Subcutaneous abdominal adipose tissue (tissue), 5 donors: Measurements from ENCODE around the gene NUP210.

Experiments
- H3K27ac ChIP-seq: one replicate; pipeline ENCODE4 v1.7.0; 2013; ENCODE audit warnings: low read depth, mild to moderate bottlenecking, inconsistent platforms, low read length, moderate library complexity
- H3K27me3 ChIP-seq, 5 donors: one replicate each; pipeline ENCODE4 v1.7.0; 2013; ENCODE audit warnings: low read length in 5 of 5, inconsistent platforms in 1 of 5; ENCODE audit not compliant: control insufficient read depth in 5 of 5, insufficient read depth in 4 of 5
- H3K36me3 ChIP-seq, 5 donors: one replicate each; pipeline ENCODE4 v1.7.0; 2013; ENCODE audit warnings: low read length in 5 of 5; ENCODE audit not compliant: control insufficient read depth in 5 of 5, insufficient read depth in 5 of 5
- H3K4me1 ChIP-seq, 5 donors: one replicate each; pipeline ENCODE4 v1.7.0; 2013; ENCODE audit warnings: low read length in 5 of 5, mild to moderate bottlenecking in 3 of 5, moderate library complexity in 1 of 5; ENCODE audit not compliant: control insufficient read depth in 5 of 5, insufficient read depth in 5 of 5
- H3K4me3 ChIP-seq, 5 donors: one replicate each; pipeline ENCODE4 v1.7.0; 2013; ENCODE audit warnings: low read length in 5 of 5, low read depth in 1 of 5
- H3K9ac ChIP-seq, 5 donors: one replicate each; pipeline ENCODE4 v1.7.0; 2013; ENCODE audit warnings: low read length in 5 of 5, mild to moderate bottlenecking in 4 of 5, moderate library complexity in 3 of 5
- H3K9me3 ChIP-seq, 5 donors: one replicate each; pipeline ENCODE4 v1.7.0; 2013; ENCODE audit warnings: low read length in 5 of 5; ENCODE audit not compliant: control insufficient read depth in 5 of 5
- donor health status: healthy.
- donor health status: healthy.
- donor health status: healthy.
- donor health status: healthy.
- donor health status: healthy.

NUP210 gene

DNA sequence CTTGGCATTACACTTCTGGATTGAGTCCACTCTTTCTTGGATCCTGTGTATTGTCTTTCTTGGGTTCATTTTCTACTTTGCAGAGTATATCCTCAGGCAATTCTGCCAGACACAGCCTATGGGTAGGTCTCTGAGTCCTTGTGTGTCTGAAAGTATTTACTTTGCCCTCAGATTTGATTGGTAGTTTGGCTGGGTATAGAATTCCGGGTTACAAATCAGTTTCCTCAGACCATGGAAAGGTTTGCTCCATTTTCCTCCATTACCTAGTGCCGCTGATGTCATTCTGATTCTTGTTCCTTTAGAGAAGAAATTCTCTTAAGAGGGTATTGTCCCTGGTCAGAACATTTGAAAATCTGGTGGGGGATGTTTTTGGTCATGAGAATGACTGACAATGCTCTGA is 133.2 kb downstream of the NUP210 start:
- peaks cover 0 to 13% (median 11%) of the 10 kb centered on the region in 5 donors for H3K4me1 ChIP-seq
- no peak overlapping the region for H3K27ac ChIP-seq
- H3K27me3 ChIP-seq = peaks cover 0 to 28% (median 16%) of the 10 kb centered on the region in 5 donors
- peaks cover 3 to 22% (median 10%) of the 10 kb centered on the region in 5 donors for H3K9me3 ChIP-seq
- H3K4me3 ChIP-seq = no peak overlapping the region
- no peak overlapping the region for H3K9ac ChIP-seq
- no peaks in the 10 kb centered on the region for H3K36me3 ChIP-seq

DNA sequence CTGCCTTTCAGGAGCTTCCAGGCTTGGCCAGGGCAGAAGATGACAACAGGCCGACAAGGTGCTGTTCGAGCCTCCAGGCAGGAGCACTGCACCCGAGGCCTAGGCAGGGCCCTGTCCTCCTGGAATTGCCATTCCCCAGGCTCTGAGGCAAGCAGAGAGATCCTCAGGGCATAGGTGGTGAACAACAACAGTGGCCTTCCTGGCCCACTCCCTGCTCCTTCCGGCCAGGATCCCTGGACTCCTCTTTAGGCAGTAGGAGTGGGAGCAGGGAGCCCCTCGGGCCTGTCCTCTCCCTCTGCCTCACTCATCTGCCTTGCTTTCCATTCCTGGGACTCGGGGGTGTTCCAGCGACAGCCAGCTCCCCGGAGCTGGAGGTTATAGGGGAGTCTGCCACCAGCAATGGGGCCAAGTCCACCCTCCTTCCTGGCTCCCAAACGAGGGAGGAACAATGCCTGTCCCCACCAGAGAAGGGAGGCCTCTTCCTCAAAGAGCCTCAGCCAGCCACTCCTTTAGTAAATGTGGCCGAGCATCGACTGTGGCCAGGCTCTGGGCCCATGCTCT is 135.0 kb downstream of the NUP210 start:
- Histone ChIP-seq H3K4me1 (peaks cover 0 to 24% (median 22%) of the 10 kb centered on the region in 5 donors), H3K9me3 (peaks cover 3 to 22% (median 10%) of the 10 kb centered on the region in 5 donors), H3K27ac (no peak overlapping the region), H3K4me3 (no peak overlapping the region), H3K36me3 (no peaks in the 10 kb centered on the region), H3K27me3 (peaks cover 0 to 31% (median 16%) of the 10 kb centered on the region in 5 donors), H3K9ac (no peak overlapping the region)

GRCh38 chr3:13283877-13284264 is 136.3 kb downstream of the NUP210 start:
- peak overlapping the region in 1 of 5 donors; percentile 17 for H3K4me3 ChIP-seq
- peaks cover 0 to 31% (median 16%) of the 10 kb centered on the region in 5 donors for H3K27me3 ChIP-seq

GRCh38 chr3:13282986-13283876 is 136.9 kb downstream of the NUP210 start:
- peaks cover 3 to 22% (median 10%) of the 10 kb centered on the region in 5 donors for H3K9me3 ChIP-seq
- H3K27me3 ChIP-seq = peaks cover 0 to 31% (median 16%) of the 10 kb centered on the region in 5 donors
- peak overlapping the region; percentile 43 to 65 (median 62) for H3K4me3 ChIP-seq
- H3K27ac ChIP-seq = no peak overlapping the region
- peaks cover 0 to 29% (median 24%) of the 10 kb centered on the region in 5 donors for H3K4me1 ChIP-seq
- no peaks in the 10 kb centered on the region for H3K36me3 ChIP-seq
- H3K9ac ChIP-seq = no peak overlapping the region

More at GRCh38 chr3:13283877-13284264, 136.3 kb downstream of the NUP210 start:
- H3K9ac ChIP-seq = no peak overlapping the region
- no peak overlapping the region for H3K27ac ChIP-seq
- H3K9me3 ChIP-seq = peaks cover 3 to 22% (median 10%) of the 10 kb centered on the region in 5 donors
- peaks cover 0 to 24% (median 22%) of the 10 kb centered on the region in 5 donors for H3K4me1 ChIP-seq
- no peaks in the 10 kb centered on the region for H3K36me3 ChIP-seq

DNA sequence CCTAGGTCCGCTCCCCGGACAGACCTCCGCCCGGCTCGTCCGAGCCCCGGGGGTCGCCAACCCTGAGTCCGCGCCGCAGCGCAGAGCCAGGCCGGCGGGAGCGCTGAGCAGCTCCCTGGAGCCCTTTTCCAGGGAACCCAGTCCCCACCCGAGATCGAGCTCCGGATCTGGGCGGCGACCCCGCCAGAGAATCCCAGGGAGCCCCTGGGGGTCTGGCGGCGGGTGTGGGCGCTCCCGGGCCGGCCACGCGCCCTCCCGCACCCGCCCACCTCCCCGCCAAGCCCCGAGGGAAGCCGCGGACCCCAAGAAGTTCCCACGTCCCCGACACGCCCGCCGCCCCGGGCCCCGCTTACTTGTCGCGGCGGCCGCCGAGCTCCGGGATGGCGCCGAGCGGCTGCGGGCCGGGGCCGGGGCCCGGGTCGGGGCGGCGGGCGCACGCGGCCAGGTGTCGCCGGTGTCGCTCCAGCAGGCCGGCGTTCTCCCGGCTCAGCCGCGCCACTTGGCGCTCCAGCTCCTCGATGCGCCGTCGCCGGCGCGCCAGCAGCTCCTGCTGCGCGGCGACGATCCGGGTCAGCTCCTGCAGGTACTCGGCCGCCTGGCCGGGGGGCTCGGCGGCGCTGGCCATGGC is 137.7 kb downstream of the NUP210 start:
- Histone ChIP-seq H3K27me3 (peaks cover 0 to 31% (median 16%) of the 10 kb centered on the region in 5 donors), H3K9me3 (peaks cover 3 to 22% (median 10%) of the 10 kb centered on the region in 5 donors), H3K4me1 (peaks cover 0 to 37% (median 32%) of the 10 kb centered on the region in 5 donors), H3K4me3 (peak overlapping the region in 4 of 5 donors; percentile 59 to 65 (median 62)), H3K36me3 (no peaks in the 10 kb centered on the region), H3K9ac (peak overlapping the region in 2 of 5 donors; percentile 38 to 75), H3K27ac (no peak overlapping the region)

GRCh38 chr3:13281507-13282357 is 138.4 kb downstream of the NUP210 start:
- H3K9me3 ChIP-seq = peaks cover 1 to 20% (median 10%) of the 10 kb centered on the region in 5 donors
- H3K27ac ChIP-seq = no peak overlapping the region
- no peaks in the 10 kb centered on the region for H3K36me3 ChIP-seq
- peaks cover 0 to 31% (median 16%) of the 10 kb centered on the region in 5 donors for H3K27me3 ChIP-seq
- peaks cover 0 to 44% (median 38%) of the 10 kb centered on the region in 5 donors for H3K4me1 ChIP-seq
- peak overlapping the region; percentile 45 to 65 (median 62) for H3K4me3 ChIP-seq
- peak overlapping the region in 3 of 5 donors; percentile 38 to 75 (median 46) for H3K9ac ChIP-seq

DNA sequence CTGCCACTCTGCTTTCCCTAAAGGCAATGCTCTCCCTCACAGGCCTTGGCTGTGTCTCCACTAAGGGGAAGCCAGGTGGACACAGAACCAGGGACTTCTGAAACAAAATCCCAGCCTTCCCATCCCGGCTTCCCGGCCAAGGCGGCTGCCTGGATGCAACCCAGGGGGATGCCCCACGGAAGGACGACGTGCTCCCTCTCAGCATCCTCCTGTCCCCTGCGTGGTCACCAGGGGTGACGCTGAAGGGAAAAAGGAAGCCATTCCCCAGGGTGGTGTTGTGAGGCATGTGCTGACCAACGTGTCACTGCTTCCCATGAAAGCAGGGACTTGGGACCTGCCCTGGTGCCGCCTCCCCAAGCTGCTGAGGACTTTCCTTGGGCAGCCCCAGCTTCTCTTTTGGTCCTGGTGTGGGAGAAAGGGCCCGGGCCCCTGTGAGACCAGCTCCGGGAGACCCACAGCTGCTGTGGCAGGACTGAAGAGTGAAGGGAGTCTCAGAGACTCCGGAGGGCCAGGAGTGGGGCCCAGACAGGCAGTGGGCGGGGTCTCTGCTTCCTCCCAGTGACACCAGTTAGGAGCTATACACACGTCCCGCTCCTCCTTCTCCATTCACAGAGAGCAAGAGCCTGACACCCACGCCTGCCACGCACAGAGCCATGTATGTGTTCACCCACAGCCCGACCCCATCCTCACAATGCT is 139.2 kb downstream of the NUP210 start:
- peaks cover 0 to 30% (median 16%) of the 10 kb centered on the region in 5 donors for H3K27me3 ChIP-seq
- H3K4me1 ChIP-seq = peaks cover 0 to 50% (median 44%) of the 10 kb centered on the region in 5 donors
- H3K9me3 ChIP-seq = peaks cover 0 to 16% (median 10%) of the 10 kb centered on the region in 5 donors
- peak overlapping the region in 3 of 5 donors; percentile 59 to 65 (median 63) for H3K4me3 ChIP-seq
- no peak overlapping the region for H3K27ac ChIP-seq
- H3K36me3 ChIP-seq = no peaks in the 10 kb centered on the region
- no peak overlapping the region for H3K9ac ChIP-seq

- Histone ChIP-seq H3K9me3 (peaks cover 0 to 14% (median 10%) of the 10 kb centered on the region in 5 donors), H3K27me3 (peaks cover 0 to 25% (median 11%) of the 10 kb centered on the region in 5 donors), H3K4me3 (no peak overlapping the region), H3K36me3 (no peaks in the 10 kb centered on the region), H3K9ac (no peak overlapping the region), H3K4me1 (peaks cover 2 to 57% (median 51%) of the 10 kb centered on the region in 5 donors), H3K27ac (no peak overlapping the region)
Measured at GRCh38 chr3:13280122-13280790, 139.9 kb downstream of the NUP210 start.
